Measurements from ENCODE around the gene TIPARP.
"Not testable (repeated sequence)": the region's sequence is repeated elsewhere in the genome, so short reads cannot be mapped to it uniquely, and the experiment has no call there.

TIPARP gene

DNA sequence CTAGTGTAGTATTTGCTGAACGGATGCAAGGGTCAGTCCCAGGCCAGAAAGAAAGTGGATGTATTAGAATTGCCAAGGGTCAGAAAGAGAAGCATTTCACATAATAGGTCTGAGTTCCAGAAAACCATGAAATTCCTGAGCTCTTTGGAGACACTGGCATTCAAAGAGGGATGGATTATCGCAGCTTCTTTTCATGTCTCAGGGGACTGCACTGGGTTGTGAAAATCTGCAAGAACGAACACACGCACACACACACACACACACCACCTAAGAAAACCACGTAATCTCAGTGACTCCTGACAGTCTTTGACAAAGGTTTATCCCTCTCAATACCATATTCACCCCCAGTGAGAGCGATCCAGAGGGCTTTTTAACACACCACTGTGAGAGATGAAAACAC, 57.9 kb downstream of the TIPARP start:
- WGBS (ENCODE audit: extremely low coverage, insufficient coverage, insufficient read length), result no CpG with 5 or more reads among the region's 6 CpGs
- no peak overlapping the region for H2BK5ac ChIP-seq (ENCODE audit: low read depth, low read length, poor library complexity)
- peaks cover 5% of the 10 kb centered on the region in 2 experiments for H3K4me1 ChIP-seq (ENCODE audit: control insufficient read depth in 1 of 2, insufficient read depth in 2 of 2, low read length in 2 of 2)

DNA sequence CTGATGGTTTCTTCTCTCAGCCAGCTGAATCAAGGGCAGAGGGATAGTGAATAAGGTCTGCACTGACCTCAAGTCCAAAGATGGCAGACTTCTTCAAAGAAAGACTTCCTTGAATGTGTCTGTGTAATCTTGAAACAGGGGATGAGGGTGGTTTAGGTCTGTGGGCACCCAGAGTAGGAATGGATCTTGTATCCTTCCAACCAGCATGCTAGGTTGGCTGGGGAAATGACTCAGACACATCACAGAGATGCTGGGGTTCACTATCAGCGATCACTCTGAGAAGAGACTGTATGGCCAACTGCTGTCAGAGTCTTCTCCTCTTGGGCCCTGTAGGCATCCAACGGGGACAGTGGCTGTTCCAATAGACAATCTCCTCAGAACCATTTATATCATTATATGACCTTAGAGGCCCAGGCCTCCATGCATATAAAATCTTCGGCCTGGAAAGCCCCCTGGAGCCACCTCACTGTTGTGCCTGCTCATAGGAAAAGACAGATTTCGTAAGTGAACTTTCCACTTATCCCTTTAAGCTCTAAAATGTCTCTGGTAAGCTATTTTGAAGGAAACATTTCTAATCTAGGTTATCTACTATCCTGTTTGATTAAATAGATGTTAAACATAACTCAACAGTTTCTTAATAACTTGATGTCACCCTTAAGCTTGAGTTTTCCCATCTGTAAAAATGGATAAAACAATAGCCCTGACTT, 58.5 kb downstream of the TIPARP start:
- H3K23ac ChIP-seq (ENCODE audit: low read length), result no peak overlapping the region
- H3K27ac ChIP-seq (ENCODE audit: low read depth, low read length), result no peak overlapping the region
- no peak overlapping the region for H3K4ac ChIP-seq (ENCODE audit: low read depth, low read length)
- H3K14ac ChIP-seq (ENCODE audit: low read length), result no peak overlapping the region
- no peaks in the 10 kb centered on the region for H3K79me2 ChIP-seq (ENCODE audit: control insufficient read depth, insufficient read depth, low read length, poor library complexity)
- no peaks in the 10 kb centered on the region for H3K9me3 ChIP-seq (ENCODE audit: insufficient read depth, low read depth, low read length)
- H2BK12ac ChIP-seq (ENCODE audit: low read length), result no peak overlapping the region
- no peak overlapping the region for H3K4me2 ChIP-seq (ENCODE audit: low read length)
- H4K91ac ChIP-seq (ENCODE audit: low read depth, low read length), result no peak overlapping the region
- no peak overlapping the region for H2AFZ ChIP-seq (ENCODE audit: insufficient read depth, low read length, poor library complexity)
- no peak overlapping the region for H2AK5ac ChIP-seq (ENCODE audit: low read length)
- no peaks in the 10 kb centered on the region for H3K27me3 ChIP-seq (ENCODE audit: insufficient read depth, low read length)
- no peak overlapping the region for H4K12ac ChIP-seq (ENCODE audit: low read depth, low read length)
- WGBS (ENCODE audit: extremely low coverage, insufficient coverage, insufficient read length), result no CpG with 5 or more reads among the region's 4 CpGs
- no peak overlapping the region for H3K18ac ChIP-seq (ENCODE audit: low read length)
- H2BK5ac ChIP-seq (ENCODE audit: low read depth, low read length, poor library complexity), result no peak overlapping the region
- H3K4me3 ChIP-seq (ENCODE audit: low read depth, low read length), result no peak overlapping the region
- H3K9ac ChIP-seq (ENCODE audit: low read length), result no peak overlapping the region
- H4K8ac ChIP-seq (ENCODE audit: low read depth, low read length), result no peak overlapping the region
- H2BK120ac ChIP-seq (ENCODE audit: insufficient read depth, low read length, poor library complexity), result no peak overlapping the region
- H3K4me1 ChIP-seq (ENCODE audit: control insufficient read depth in 1 of 2, insufficient read depth in 2 of 2, low read length in 2 of 2), result peaks cover 5% of the 10 kb centered on the region in 2 experiments
- H3K36me3 ChIP-seq (ENCODE audit: control insufficient read depth in 1 of 2, insufficient read depth in 2 of 2, low read length in 2 of 2), result no peaks in the 10 kb centered on the region
- DNase-seq, result no peak
- no peaks in the 10 kb centered on the region for H3K79me1 ChIP-seq (ENCODE audit: low read length)

More for the DNA sequence above, 57.9 kb downstream of the TIPARP start:
- H2AFZ ChIP-seq (ENCODE audit: insufficient read depth, low read length, poor library complexity), result no peak overlapping the region
- no peak overlapping the region for H2AK5ac ChIP-seq (ENCODE audit: low read length)
- no peak overlapping the region for H2BK12ac ChIP-seq (ENCODE audit: low read length)
- H3K4me3 ChIP-seq (ENCODE audit: low read depth, low read length), result no peak overlapping the region
- H3K79me2 ChIP-seq (ENCODE audit: control insufficient read depth, insufficient read depth, low read length, poor library complexity), result no peaks in the 10 kb centered on the region
- no peak overlapping the region for H3K23ac ChIP-seq (ENCODE audit: low read length)
- no peaks in the 10 kb centered on the region for H3K79me1 ChIP-seq (ENCODE audit: low read length)
- no peak overlapping the region for H4K12ac ChIP-seq (ENCODE audit: low read depth, low read length)
- no peak overlapping the region for H3K18ac ChIP-seq (ENCODE audit: low read length)
- H3K4ac ChIP-seq (ENCODE audit: low read depth, low read length), result no peak overlapping the region
- H2BK120ac ChIP-seq (ENCODE audit: insufficient read depth, low read length, poor library complexity), result no peak overlapping the region
- no peak overlapping the region for H3K9ac ChIP-seq (ENCODE audit: low read length)
- DNase-seq, result no peak
- no peak overlapping the region for H3K27ac ChIP-seq (ENCODE audit: low read depth, low read length)
- H4K91ac ChIP-seq (ENCODE audit: low read depth, low read length), result no peak overlapping the region
- no peaks in the 10 kb centered on the region for H3K27me3 ChIP-seq (ENCODE audit: insufficient read depth, low read length)
- H3K4me2 ChIP-seq (ENCODE audit: low read length), result no peak overlapping the region
- no peak overlapping the region for H4K8ac ChIP-seq (ENCODE audit: low read depth, low read length)
- H3K14ac ChIP-seq (ENCODE audit: low read length), result no peak overlapping the region
- no peaks in the 10 kb centered on the region for H3K9me3 ChIP-seq (ENCODE audit: insufficient read depth, low read depth, low read length)
- no peaks in the 10 kb centered on the region for H3K36me3 ChIP-seq (ENCODE audit: control insufficient read depth in 1 of 2, insufficient read depth in 2 of 2, low read length in 2 of 2)

DNA sequence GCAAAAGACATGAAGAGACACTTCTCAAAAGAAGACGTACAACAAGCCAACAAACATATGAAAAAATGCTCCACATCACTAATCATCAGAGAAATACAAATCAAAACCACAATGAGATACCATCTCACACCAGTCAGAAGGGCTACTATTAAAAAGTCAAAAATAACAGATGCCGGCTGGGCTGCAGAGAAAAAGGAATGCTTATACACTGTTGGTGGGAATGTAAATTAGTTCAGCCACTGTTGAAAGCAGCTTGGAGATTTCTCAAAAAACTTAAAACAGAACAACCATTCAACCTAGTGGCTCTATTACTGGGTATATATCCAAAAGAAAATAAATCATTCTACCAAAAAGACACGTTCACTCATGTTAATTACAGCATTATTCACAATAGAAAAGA, 60.3 kb downstream of the TIPARP start:
- WGBS (ENCODE audit: extremely low coverage, insufficient coverage, insufficient read length), result no CpG with 5 or more reads among the region's 3 CpGs

DNA sequence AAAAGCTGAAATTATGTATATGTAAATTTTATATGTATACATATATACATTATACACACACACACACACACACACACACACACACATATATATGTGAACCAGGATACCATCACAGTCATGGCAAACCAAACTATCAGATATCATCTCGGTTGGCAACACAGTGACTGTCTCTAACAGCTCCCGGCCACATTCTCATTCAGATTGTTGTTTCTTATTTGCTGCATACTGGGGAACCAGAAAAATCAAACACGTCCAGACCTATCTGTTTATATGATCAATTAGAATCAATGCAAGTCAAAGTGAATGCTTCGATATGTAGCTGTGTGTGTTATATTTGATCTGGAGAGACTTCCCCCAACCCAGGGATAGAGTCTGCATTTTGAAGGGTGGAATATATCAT, 61.1 kb downstream of the TIPARP start:
- Histone ChIP-seq H3K4me3 (ENCODE audit: low read depth, low read length) (no peak overlapping the region), H3K18ac (ENCODE audit: low read length) (no peak overlapping the region), H2AFZ (ENCODE audit: insufficient read depth, low read length, poor library complexity) (no peak overlapping the region), H4K8ac (ENCODE audit: low read depth, low read length) (no peak overlapping the region), H2BK12ac (ENCODE audit: low read length) (no peak overlapping the region), H3K4me1 (ENCODE audit: control insufficient read depth in 1 of 2, insufficient read depth in 2 of 2, low read length in 2 of 2) (no peaks in the 10 kb centered on the region), H2BK5ac (ENCODE audit: low read depth, low read length, poor library complexity) (no peak overlapping the region), H3K4ac (ENCODE audit: low read depth, low read length) (no peak overlapping the region), H3K27me3 (ENCODE audit: insufficient read depth, low read length) (no peaks in the 10 kb centered on the region), H3K9me3 (ENCODE audit: insufficient read depth, low read depth, low read length) (no peaks in the 10 kb centered on the region), H4K91ac (ENCODE audit: low read depth, low read length) (no peak overlapping the region), H3K9ac (ENCODE audit: low read length) (no peak overlapping the region), H3K27ac (ENCODE audit: low read depth, low read length) (no peak overlapping the region), H4K12ac (ENCODE audit: low read depth, low read length) (no peak overlapping the region), H3K79me1 (ENCODE audit: low read length) (no peaks in the 10 kb centered on the region), H2BK120ac (ENCODE audit: insufficient read depth, low read length, poor library complexity) (no peak overlapping the region), H3K4me2 (ENCODE audit: low read length) (no peak overlapping the region), H3K36me3 (ENCODE audit: control insufficient read depth in 1 of 2, insufficient read depth in 2 of 2, low read length in 2 of 2) (no peaks in the 10 kb centered on the region), H2AK5ac (ENCODE audit: low read length) (no peak overlapping the region), H3K79me2 (ENCODE audit: control insufficient read depth, insufficient read depth, low read length, poor library complexity) (no peaks in the 10 kb centered on the region), H3K14ac (ENCODE audit: low read length) (no peak overlapping the region), H3K23ac (ENCODE audit: low read length) (no peak overlapping the region)
- no CpG with 5 or more reads among the region's 4 CpGs for WGBS (ENCODE audit: extremely low coverage, insufficient coverage, insufficient read length)
- no peak for DNase-seq

More for the DNA sequence above, 60.3 kb downstream of the TIPARP start:
- not testable (repeated sequence) for H3K27me3 ChIP-seq (ENCODE audit: insufficient read depth, low read length); H2BK5ac ChIP-seq (ENCODE audit: low read depth, low read length, poor library complexity); H2BK12ac ChIP-seq (ENCODE audit: low read length); H4K91ac ChIP-seq (ENCODE audit: low read depth, low read length); H2BK120ac ChIP-seq (ENCODE audit: insufficient read depth, low read length, poor library complexity); H4K12ac ChIP-seq (ENCODE audit: low read depth, low read length); H3K9me3 ChIP-seq (ENCODE audit: insufficient read depth, low read depth, low read length); H3K27ac ChIP-seq (ENCODE audit: low read depth, low read length); H4K8ac ChIP-seq (ENCODE audit: low read depth, low read length); H3K23ac ChIP-seq (ENCODE audit: low read length); H3K14ac ChIP-seq (ENCODE audit: low read length); H3K36me3 ChIP-seq (ENCODE audit: control insufficient read depth in 1 of 2, insufficient read depth in 2 of 2, low read length in 2 of 2); H3K4me3 ChIP-seq (ENCODE audit: low read depth, low read length); H3K4ac ChIP-seq (ENCODE audit: low read depth, low read length); H3K4me1 ChIP-seq (ENCODE audit: control insufficient read depth in 1 of 2, insufficient read depth in 2 of 2, low read length in 2 of 2); H3K18ac ChIP-seq (ENCODE audit: low read length); H3K79me1 ChIP-seq (ENCODE audit: low read length); DNase-seq; H3K79me2 ChIP-seq (ENCODE audit: control insufficient read depth, insufficient read depth, low read length, poor library complexity); H3K4me2 ChIP-seq (ENCODE audit: low read length); H3K9ac ChIP-seq (ENCODE audit: low read length); H2AK5ac ChIP-seq (ENCODE audit: low read length); H2AFZ ChIP-seq (ENCODE audit: insufficient read depth, low read length, poor library complexity)
